DND-41 (cell line): ENCODE results near the gene GSK3A.

Source experiments
- ATAC-seq: fragments of 200-7000 bp; cut with Tn5 transposase; 3 replicates; pipeline ENCODE4 v1.9.1; 2021; ENCODE audit warnings: low read depth; ENCODE audit not compliant: insufficient read depth
- DNase-seq: peaks from one replicate; pipeline ENCODE4 v3.0.0-alpha.2; 2020
- H2AFZ ChIP-seq: 2 replicates; pipeline ENCODE4 v1.6.0; 2012; ENCODE audit warnings: low read depth, low read length
- H3K27ac ChIP-seq: 2 replicates; pipeline ENCODE4 v1.5.1; 2012; ENCODE audit warnings: low read length, inconsistent platforms
- H3K27me3 ChIP-seq: fragments of 200-600 bp; sonication (generic); 2 replicates; pipeline ENCODE4 v1.6.0; 2012; ENCODE audit warnings: low read length, mild to moderate bottlenecking, inconsistent platforms; ENCODE audit not compliant: insufficient read depth, poor library complexity
- H3K36me3 ChIP-seq: 2 replicates; pipeline ENCODE4 v1.5.1; 2012; ENCODE audit warnings: low read length, inconsistent platforms; ENCODE audit not compliant: insufficient read depth
- H3K4me1 ChIP-seq: 2 replicates; pipeline ENCODE4 v1.5.1; 2012; ENCODE audit warnings: mild to moderate bottlenecking, low read length; ENCODE audit not compliant: insufficient read depth
- H3K4me2 ChIP-seq: 2 replicates; pipeline ENCODE4 v1.6.0; 2012; ENCODE audit warnings: mild to moderate bottlenecking, moderate library complexity, low read length, inconsistent platforms; ENCODE audit not compliant: insufficient read depth
- H3K4me3 ChIP-seq, 2 experiments: fragments of 200-600 bp in 1 of 2; shearing (Covaris generic) in 1 of 2; 2 replicates each; pipeline ENCODE4 v1.5.1; 2012 to 2016; ENCODE audit warnings: inconsistent platforms in 2 of 2, low read length in 2 of 2, mild to moderate bottlenecking in 2 of 2, low read depth in 1 of 2, moderate library complexity in 1 of 2
- H3K79me2 ChIP-seq: 2 replicates; pipeline ENCODE4 v1.6.0; 2012; ENCODE audit warnings: low read length, inconsistent platforms; ENCODE audit not compliant: insufficient read depth
- H3K9ac ChIP-seq: 2 replicates; pipeline ENCODE4 v1.6.0; 2012; ENCODE audit warnings: low read depth, mild to moderate bottlenecking, inconsistent platforms, low read length, moderate library complexity
- H3K9me3 ChIP-seq: 2 replicates; pipeline ENCODE4 v1.5.1; 2012; ENCODE audit warnings: low read length, moderate library complexity, mild to moderate bottlenecking, inconsistent platforms; ENCODE audit not compliant: insufficient read depth, severe bottlenecking
- H4K20me1 ChIP-seq: 2 replicates; pipeline ENCODE4 v1.6.0; 2012; ENCODE audit warnings: low read length; ENCODE audit not compliant: insufficient read depth
- EZH2 ChIP-seq: IDR thresholded peaks from 3 replicates; pipeline ENCODE4 v1.6.1; 2012; ENCODE audit warnings: borderline replicate concordance, low read depth, mild to moderate bottlenecking, moderate library complexity, low read length, inconsistent platforms; ENCODE audit not compliant: severe bottlenecking
- TF ChIP-seq, protein P1 (sequence below): IDR thresholded peaks from 2 replicates; pipeline ENCODE4 v1.5.1; 2012; ENCODE audit warnings: borderline replicate concordance, low read length, moderate library complexity, mild to moderate bottlenecking; ENCODE audit not compliant: poor library complexity, severe bottlenecking; ENCODE audit errors: extremely low read depth

The GSK3A gene

GRCh38 chr19:42270346-42271044 lies 28.1 kb upstream of the GSK3A start:
- Histone ChIP-seq H3K27me3 (no peaks in the 10 kb centered on the region), H3K4me3 (peak overlapping the region; percentile 69 to 92; a peak in 3 of 4 replicates), H3K36me3 (peaks cover 42% of the 10 kb centered on the region), H3K9ac (peak overlapping the region; percentile 74), H3K4me2 (peak overlapping the region; percentile 85), H4K20me1 (no peaks in the 10 kb centered on the region), H3K4me1 (peaks cover 24% of the 10 kb centered on the region), H2AFZ (no peak overlapping the region), H3K9me3 (no peaks in the 10 kb centered on the region), H3K27ac (peak overlapping the region; percentile 89), H3K79me2 (peaks cover 28% of the 10 kb centered on the region)
- TF ChIP-seq, protein P1, sequence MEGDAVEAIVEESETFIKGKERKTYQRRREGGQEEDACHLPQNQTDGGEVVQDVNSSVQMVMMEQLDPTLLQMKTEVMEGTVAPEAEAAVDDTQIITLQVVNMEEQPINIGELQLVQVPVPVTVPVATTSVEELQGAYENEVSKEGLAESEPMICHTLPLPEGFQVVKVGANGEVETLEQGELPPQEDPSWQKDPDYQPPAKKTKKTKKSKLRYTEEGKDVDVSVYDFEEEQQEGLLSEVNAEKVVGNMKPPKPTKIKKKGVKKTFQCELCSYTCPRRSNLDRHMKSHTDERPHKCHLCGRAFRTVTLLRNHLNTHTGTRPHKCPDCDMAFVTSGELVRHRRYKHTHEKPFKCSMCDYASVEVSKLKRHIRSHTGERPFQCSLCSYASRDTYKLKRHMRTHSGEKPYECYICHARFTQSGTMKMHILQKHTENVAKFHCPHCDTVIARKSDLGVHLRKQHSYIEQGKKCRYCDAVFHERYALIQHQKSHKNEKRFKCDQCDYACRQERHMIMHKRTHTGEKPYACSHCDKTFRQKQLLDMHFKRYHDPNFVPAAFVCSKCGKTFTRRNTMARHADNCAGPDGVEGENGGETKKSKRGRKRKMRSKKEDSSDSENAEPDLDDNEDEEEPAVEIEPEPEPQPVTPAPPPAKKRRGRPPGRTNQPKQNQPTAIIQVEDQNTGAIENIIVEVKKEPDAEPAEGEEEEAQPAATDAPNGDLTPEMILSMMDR, result no peak
- TF ChIP-seq EZH2, result no peak
- DNase-seq (peak; percentile 46), ATAC-seq (no peak)

GRCh38 chr19:42269478-42270345 lies 27.3 kb upstream of the GSK3A start:
- ATAC-seq (no peak), DNase-seq (no peak)
- H4K20me1 ChIP-seq, result no peaks in the 10 kb centered on the region
- TF ChIP-seq, protein P1, result no peak
- no peak for TF ChIP-seq EZH2
- H3K4me3 ChIP-seq, result peak overlapping the region; percentile 69 to 92; a peak in 3 of 4 replicates
- H3K27ac ChIP-seq, result peak overlapping the region; percentile 89
- H3K9ac ChIP-seq, result peak overlapping the region; percentile 74
- H3K79me2 ChIP-seq, result peaks cover 28% of the 10 kb centered on the region
- H3K4me2 ChIP-seq, result peak overlapping the region; percentile 85
- peaks cover 24% of the 10 kb centered on the region for H3K4me1 ChIP-seq
- H3K9me3 ChIP-seq, result no peaks in the 10 kb centered on the region
- H2AFZ ChIP-seq, result peak overlapping the region; percentile 41; the same call in 1 of the 2 replicates
- H3K36me3 ChIP-seq, result peaks cover 36% of the 10 kb centered on the region
- H3K27me3 ChIP-seq, result no peaks in the 10 kb centered on the region

DNA sequence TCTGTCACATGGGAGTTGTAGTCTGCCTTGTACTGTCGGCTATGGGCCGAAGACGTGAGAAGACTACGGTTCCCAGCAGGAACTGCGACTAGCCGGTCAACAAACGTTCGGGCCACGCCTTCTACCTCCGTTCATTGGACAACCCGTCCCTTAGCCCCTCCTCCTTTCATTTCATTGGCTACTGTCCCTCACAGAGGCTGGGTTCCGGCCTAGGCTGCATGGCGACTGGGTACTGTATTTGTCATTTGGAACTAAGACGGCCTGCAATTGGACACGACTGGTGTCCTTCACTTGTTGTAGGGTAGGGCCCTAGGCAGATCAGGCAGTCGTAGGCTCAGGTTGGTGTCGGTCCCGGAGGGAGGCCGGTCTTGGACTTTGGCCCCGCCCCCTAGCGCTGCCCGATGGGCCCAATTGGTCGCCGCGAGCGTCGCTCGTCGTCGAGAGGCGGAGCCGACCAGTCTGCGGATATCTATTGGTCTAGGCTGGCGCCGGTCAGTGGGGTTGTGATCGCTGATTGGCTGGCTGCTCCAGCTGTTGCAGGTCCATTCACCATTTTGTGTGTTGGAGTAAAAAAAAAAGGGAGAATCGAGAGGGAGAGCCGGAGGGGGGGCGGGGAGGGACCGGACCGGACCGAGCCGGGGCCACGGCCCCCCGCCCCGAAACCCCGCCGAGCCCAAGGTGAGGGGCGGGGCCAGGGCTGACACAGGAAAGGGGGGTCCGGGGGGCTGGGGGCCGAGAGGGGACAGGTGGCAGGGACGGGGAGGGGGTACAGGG lies 26.5 kb upstream of the GSK3A start, which contains the start of gene CIC:
CIC (plus strand) TSS at position 549 of the 774 bp plus-strand sequence. CDS start 2,532 bp downstream, outside the sequence.
- peak within 1 kb of the TSS; percentile 98 for H3K27ac ChIP-seq
- H3K9me3 ChIP-seq, result no peaks in the 10 kb centered on the region
- peak within 1 kb of the TSS; percentile 82 for H2AFZ ChIP-seq

More for the DNA sequence above, 26.5 kb upstream of the GSK3A start, which contains the start of gene CIC:
- peak within 1 kb of the TSS; percentile 74 for H3K9ac ChIP-seq
- peak within 1 kb of the TSS; percentile 69 to 92; a peak in 3 of 4 replicates for H3K4me3 ChIP-seq
- no peaks in the 10 kb centered on the region for H4K20me1 ChIP-seq
- H3K36me3 ChIP-seq, result peaks cover 28% of the 10 kb centered on the region
- ATAC-seq (peak; percentile 90), DNase-seq (peak; percentile 100)
- H3K27me3 ChIP-seq, result no peaks in the 10 kb centered on the region
- H3K4me1 ChIP-seq, result peaks cover 24% of the 10 kb centered on the region
- H3K79me2 ChIP-seq, result peaks cover 28% of the 10 kb centered on the region
- peak within 1 kb of the TSS; percentile 85 for H3K4me2 ChIP-seq
- TF ChIP-seq, protein P1, result no peak
- no peak for TF ChIP-seq EZH2
